Measurements from ENCODE around the gene PARP3.

DNA sequence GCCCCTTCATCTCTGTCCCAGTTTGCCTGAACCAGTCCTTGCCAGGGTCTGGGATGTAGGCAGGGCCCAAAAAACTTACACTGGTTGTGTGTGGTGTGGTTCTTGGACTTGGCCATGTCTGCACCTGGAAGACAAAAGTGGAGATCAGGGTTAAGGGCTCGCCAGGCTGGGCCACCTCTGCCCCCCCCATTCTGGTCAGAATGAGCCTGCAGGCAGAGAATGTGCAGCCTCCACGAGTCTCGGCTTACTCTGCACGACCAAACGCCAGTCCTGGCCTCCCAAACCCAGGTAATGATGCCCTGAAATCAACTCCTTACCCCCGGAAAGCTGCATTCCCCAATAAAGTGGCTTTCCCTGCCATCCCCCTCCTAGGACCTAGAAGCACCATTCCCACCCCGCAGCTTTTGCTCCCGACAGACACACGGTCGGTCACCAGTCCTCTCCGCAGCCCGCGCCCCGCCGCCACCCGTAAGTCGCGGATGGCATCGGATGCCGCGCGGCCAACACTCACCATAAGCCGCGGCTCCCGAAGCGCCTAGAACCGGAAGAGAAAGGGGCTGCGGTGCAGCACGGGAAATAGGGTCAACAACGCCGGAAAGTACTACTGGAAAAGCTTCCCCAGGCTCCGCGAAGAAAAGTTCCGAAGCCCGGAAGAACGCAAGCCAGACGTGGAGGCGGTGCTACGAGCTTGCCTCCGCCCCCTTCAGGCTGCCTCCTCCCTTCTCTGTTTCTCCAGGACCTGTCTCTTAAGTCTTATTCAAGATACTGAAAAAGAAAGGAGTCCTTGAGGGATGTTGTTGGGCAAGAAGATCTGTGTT lies 53.4 kb downstream of the PARP3 start, which contains the start of gene RPL29:
- TF ChIP-seq GATA2 (IDR thresholded peaks at IDR 0.05; ENCODE audit: low read depth, low read length) (no peak), GATA3 (IDR thresholded peaks at IDR 0.05; ENCODE audit: low read depth, low read length) (no peak)

Measured in SH-SY5Y (cell line).